G401 (cell line): ENCODE results near the gene HSFX1. TPM values are rescaled to one million over a fixed set of nuclear protein-coding genes. Genes with fewer than 3 reads are reported as not detected.
"Not testable (repeated sequence)": the region's sequence is repeated elsewhere in the genome, so short reads cannot be mapped to it uniquely, and the experiment has no call there.

Experiments
- DNase-seq: peaks from one replicate; pipeline ENCODE4 v3.0.0-alpha.2; 2015; ENCODE audit warnings: low spot score
- in situ Hi-C: cut with HindIII; loops from 2 replicates; pipeline ENCODE4 v1.10.0; 2016; ENCODE audit warnings: low sequenced_read_pairs, mixed read lengths
- total RNA-seq: library from RNA; depleted of rRNA; stranded (reverse); fragments of >200 nt; shearing (Covaris generic); gene quantifications from 2 replicates; pipeline ENCODE4 v1.2.3, GENCODE V29; 2014; rRNA removed

HSFX1 gene
- total RNA-seq = 0.71 TPM in 1 of 2 replicates, not detected in the other

- in situ Hi-C loops, DNase-seq: not testable (repeated sequence)
Observed at GRCh38 chrX:149773768-149774167, at the start of gene HSFX1. HSFX1 (plus strand) TSS chrX:149774068; CDS start chrX:149774682, 614 bp downstream.

GRCh38 chrX:149727308-149727707 lies 46.6 kb upstream of the HSFX1 start:
- in situ Hi-C loops, DNase-seq: not testable (repeated sequence)

- DNase-seq, in situ Hi-C loops: not testable (repeated sequence)
Observed at GRCh38 chrX:149742269-149742668, 31.6 kb upstream of the HSFX1 start.

- in situ Hi-C loops = not testable (repeated sequence)
Observed at GRCh38 chrX:149746390-149747007, 27.4 kb upstream of the HSFX1 start.

GRCh38 chrX:149757206-149758067 lies 16.4 kb upstream of the HSFX1 start:
- no peak for DNase-seq
- in situ Hi-C loops = no loop called here

More at GRCh38 chrX:149746390-149747007, 27.4 kb upstream of the HSFX1 start:
- not testable (repeated sequence) for DNase-seq

- in situ Hi-C loops = no loop called here
Observed at GRCh38 chrX:149758068-149758714, 15.7 kb upstream of the HSFX1 start.

GRCh38 chrX:149758715-149759078 lies 15.2 kb upstream of the HSFX1 start:
- in situ Hi-C loops, DNase-seq: not testable (repeated sequence)

More at GRCh38 chrX:149758068-149758714, 15.7 kb upstream of the HSFX1 start:
- DNase-seq = no peak

- no peak for DNase-seq
- in situ Hi-C loops = no loop called here
Observed at GRCh38 chrX:149759824-149760223, 14.0 kb upstream of the HSFX1 start.

- in situ Hi-C loops = no loop called here
- DNase-seq = no peak
Observed at GRCh38 chrX:149760965-149761364, 12.9 kb upstream of the HSFX1 start.

- in situ Hi-C loops = not testable (repeated sequence)
Observed at GRCh38 chrX:149761858-149762674, 11.8 kb upstream of the HSFX1 start.

GRCh38 chrX:149762696-149763614 lies 10.9 kb upstream of the HSFX1 start:
- in situ Hi-C loops = no loop called here
- DNase-seq = no peak

More at GRCh38 chrX:149761858-149762674, 11.8 kb upstream of the HSFX1 start:
- not testable (repeated sequence) for DNase-seq

- DNase-seq, in situ Hi-C loops: not testable (repeated sequence)
Observed at GRCh38 chrX:149770344-149770743, 3.5 kb upstream of the HSFX1 start.

GRCh38 chrX:149773026-149773425 lies 842 bp upstream of the HSFX1 start:
- DNase-seq, in situ Hi-C loops: not testable (repeated sequence)

GRCh38 chrX:149777999-149778398 lies 4.1 kb downstream of the HSFX1 start:
- in situ Hi-C loops, DNase-seq: not testable (repeated sequence)

- in situ Hi-C loops, DNase-seq: not testable (repeated sequence)
Observed at GRCh38 chrX:149781727-149782126, 7.9 kb downstream of the HSFX1 start, which contains the start of gene MAGEA9. MAGEA9 (plus strand) TSS chrX:149781930; CDS start chrX:149786211, 4,281 bp downstream.

GRCh38 chrX:149795531-149795930 lies 21.7 kb downstream of the HSFX1 start:
- DNase-seq, in situ Hi-C loops: not testable (repeated sequence)

GRCh38 chrX:149799095-149799714 lies 25.3 kb downstream of the HSFX1 start:
- in situ Hi-C loops = no loop called here
- DNase-seq = no peak
